PC-3 (cell line): Measurements from ENCODE around the gene CCL1.

Experiments used
- CTCF ChIP-seq: fragments of 300-600 bp; sonication (generic); conservative IDR thresholded peaks from 2 replicates; pipeline ENCODE4 v1.5.1; 2017; ENCODE audit warnings: antibody characterized with exemption, low read depth, mild to moderate bottlenecking, low read length
- EZH2 ChIP-seq: fragments of 300-600 bp; sonication (generic); IDR thresholded peaks from one replicate; pipeline ENCODE4 v1.6.1; 2017; ENCODE audit warnings: antibody characterized with exemption, mild to moderate bottlenecking, low read length; ENCODE audit not compliant: unreplicated experiment
- EZH2phosphoT487 ChIP-seq: fragments of 300-600 bp; sonication (generic); IDR thresholded peaks from 2 replicates; pipeline ENCODE4 v1.6.1; 2018; ENCODE audit warnings: mild to moderate bottlenecking, antibody characterized with exemption, low read length, borderline replicate concordance

- TF ChIP-seq CTCF (no peak), EZH2 (no peak), EZH2phosphoT487 (no peak)
These were observed 49.5 kb upstream of the CCL1 start for GRCh38 chr17:34412534-34412933.
